GM20000 (cell line): ENCODE results near the gene SPAAR.

Experiments
- DNase-seq: peaks from one replicate; pipeline ENCODE4 v3.0.0; 2012; ENCODE audit warnings: low spot score
- TF ChIP-seq, protein P1 (sequence below): IDR thresholded peaks from 2 replicates; pipeline ENCODE4 v1.5.1; 2012; ENCODE audit warnings: mild to moderate bottlenecking, control low read depth; ENCODE audit errors: extremely low read depth, missing control alignments

SPAAR gene

DNA sequence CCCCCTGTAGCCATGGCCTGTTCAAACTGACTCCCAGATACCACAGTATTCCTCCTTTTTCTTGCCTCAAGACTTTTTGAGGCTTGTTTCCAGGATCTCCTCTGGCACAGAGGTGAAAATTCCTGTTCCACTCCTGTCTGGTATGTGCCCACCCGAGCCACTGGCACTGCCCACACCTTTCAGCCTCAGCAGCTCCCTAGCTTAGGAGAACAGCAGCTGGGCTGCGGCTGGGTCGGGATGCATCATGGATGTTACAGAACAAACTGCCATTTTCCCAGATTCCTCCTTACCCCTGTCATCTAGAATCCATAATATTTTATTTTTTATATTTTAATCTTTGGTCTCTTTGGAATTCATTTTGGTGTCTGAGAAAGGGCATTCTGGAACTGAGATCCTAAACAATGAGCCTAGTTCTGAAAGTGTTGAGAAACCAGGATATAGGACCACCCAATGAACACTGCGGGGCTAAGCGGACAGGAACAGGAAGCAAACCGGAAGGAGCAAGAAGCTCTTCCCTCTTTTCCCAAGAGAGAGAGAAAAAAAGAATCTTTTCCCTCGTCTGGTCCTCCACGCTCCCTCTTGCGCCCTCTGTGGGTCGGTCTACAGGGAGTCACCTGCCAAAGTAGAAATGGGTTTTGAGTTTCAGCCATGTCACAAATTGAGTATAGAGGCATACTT, 36.2 kb downstream of the SPAAR start:
- TF ChIP-seq, protein P1, sequence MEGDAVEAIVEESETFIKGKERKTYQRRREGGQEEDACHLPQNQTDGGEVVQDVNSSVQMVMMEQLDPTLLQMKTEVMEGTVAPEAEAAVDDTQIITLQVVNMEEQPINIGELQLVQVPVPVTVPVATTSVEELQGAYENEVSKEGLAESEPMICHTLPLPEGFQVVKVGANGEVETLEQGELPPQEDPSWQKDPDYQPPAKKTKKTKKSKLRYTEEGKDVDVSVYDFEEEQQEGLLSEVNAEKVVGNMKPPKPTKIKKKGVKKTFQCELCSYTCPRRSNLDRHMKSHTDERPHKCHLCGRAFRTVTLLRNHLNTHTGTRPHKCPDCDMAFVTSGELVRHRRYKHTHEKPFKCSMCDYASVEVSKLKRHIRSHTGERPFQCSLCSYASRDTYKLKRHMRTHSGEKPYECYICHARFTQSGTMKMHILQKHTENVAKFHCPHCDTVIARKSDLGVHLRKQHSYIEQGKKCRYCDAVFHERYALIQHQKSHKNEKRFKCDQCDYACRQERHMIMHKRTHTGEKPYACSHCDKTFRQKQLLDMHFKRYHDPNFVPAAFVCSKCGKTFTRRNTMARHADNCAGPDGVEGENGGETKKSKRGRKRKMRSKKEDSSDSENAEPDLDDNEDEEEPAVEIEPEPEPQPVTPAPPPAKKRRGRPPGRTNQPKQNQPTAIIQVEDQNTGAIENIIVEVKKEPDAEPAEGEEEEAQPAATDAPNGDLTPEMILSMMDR = peak; percentile 86
- peak; percentile 62 for DNase-seq

DNA sequence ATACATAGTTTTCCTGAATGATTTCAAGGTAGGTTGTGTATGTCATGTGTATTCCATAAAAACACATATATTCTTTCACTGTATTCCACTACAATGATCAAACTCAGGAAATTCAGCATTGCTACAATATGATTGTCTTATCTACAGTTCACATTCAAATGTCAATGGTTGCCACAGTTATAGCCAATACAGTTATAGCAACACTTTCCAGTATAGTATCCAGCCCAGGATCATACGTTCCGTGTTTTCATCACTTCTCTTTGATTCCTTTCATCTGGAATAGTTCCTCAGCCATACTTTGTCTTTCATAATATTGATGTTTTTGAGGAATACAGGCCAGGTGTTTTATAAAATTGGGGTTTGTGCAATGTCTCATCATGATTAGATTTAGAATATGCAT, 39.2 kb downstream of the SPAAR start:
- TF ChIP-seq, protein P1 = no peak

DNA sequence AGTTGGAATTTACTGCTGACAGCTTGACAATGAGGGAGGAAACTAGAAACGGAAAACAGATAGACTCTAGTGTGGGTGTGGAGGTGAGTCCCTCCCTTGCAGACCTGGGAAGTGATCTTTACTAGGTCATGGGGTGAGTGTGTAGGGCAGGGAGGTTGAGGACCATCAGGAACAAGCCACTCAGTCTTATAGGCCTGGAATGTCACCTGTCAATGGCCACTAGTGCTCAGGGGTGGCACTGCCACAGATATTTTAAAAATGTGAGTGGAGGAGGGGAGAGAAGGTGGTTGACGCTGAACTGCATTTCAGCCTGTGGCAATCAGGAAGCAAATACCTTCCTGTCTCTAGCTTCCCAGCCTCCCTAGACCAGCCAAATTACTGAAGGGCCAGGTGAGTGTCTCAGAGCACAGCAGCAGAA, 39.6 kb downstream of the SPAAR start:
- no peak for DNase-seq
- TF ChIP-seq, protein P1 = no peak

More for the DNA sequence above, 39.2 kb downstream of the SPAAR start:
- DNase-seq = no peak

DNA sequence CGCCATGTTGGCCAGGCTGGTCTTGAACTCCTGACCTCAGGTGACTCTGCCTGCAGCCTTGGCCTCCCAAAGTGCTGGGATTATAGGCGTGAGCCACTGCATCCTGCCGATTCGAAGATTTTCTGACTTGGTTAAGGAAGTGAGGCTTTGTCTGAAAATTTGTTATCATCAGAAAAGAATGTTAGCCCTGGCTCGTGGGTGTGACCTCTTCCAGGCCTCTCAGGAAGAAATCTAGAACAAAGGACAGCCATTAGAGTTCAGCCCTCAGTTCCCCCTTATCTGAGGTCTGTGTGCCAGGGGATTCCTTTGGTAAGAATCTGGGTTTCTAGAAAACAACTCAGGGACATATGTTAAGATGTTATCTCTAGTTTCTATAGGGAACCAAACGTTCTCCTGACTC, 42.4 kb downstream of the SPAAR start:
- DNase-seq = no peak
- TF ChIP-seq, protein P1 = no peak

DNA sequence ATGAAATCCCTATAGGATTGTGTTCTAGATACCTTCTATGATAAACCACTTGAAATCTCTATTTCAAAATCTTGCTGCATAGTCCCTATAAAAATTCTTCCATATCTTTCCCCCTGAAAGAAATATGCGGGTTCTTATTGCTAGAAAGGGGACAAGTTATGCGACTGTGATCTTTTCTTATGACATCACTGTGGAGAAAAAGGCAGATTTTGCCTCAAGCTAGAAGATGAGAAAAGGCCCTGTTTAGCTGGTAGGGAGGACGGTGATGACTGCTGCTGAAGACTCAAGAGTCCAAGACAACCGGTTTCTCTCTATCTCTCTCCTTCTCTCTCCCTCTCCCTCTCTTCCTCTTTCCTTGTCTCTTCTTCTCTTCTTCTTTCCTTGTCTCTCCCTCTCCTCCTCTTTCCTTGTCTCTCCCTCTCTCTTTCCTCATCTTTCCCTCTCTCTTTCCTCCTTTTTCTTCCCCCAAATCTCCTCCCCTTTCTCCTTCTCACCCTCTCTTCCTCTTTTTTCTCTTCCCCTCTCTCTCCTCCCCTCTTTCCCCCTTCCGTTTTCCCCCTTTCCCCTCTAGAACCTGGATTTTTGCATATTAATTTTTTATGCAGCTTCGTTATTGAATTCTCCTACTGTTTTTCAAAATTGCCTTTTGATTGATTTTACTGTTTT, 43.4 kb downstream of the SPAAR start:
- no peak for DNase-seq
- TF ChIP-seq, protein P1 = no peak

DNA sequence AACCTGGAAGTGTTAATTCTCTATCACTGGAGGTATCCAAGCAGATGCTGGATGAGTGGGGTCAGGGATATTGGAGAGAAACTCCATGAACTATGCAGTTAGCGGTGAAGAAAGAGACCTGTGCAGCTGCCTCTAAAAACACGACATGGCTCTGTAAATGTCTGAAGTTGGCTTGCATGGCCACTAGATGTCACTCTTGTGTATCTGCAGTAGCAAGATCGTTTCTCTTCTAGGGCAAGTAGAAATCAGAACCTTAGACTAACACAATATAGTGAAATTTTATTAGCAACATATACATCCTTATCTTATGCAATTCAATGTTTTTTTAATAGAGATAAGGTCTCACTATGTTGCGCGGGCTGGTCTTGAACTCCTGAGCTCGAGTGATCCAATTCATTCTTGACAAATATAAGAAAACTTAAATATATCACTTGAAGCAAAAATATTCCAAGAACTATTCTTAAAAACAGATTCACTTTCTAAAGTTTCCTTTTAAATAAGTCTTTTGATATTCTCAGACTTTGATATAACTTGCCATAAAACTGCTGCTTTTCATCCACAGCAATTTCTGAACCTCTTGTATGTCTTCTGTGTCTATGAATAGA, 45.8 kb downstream of the SPAAR start:
- TF ChIP-seq, protein P1 = peak; percentile 64
- peak; percentile 71 for DNase-seq

DNA sequence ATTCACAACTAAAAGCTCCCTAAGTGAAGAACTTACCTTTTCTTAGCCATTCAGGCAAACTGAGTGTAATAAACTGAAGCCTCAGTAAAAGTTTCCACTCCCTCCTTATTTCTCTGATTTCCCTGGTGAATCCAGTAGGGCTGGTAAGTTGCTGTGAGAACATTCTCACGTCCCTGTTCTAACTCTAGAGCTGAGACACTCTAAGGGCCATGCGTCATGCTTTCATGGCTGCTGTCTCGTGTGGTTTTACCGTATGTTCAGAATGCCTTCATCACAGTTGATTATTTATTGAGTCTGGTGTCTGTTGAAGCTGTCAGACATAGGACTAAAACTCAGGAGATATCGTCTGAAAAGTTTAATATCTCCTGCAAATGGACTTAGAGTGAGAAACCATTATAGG, 47.4 kb downstream of the SPAAR start:
- TF ChIP-seq, protein P1 = no peak
- DNase-seq = no peak
